ENCODE data around the gene FBXL15. TPM values are rescaled to one million over a fixed set of nuclear protein-coding genes. Genes with fewer than 3 reads are reported as not detected.

FBXL15 gene
- total RNA-seq, 1 donor from 2014 or later = 17.3 TPM

MicroRNA genes within 50 kb of the gene (microRNA counts, 767-probe panel; counts per million panel counts)
- not detected for microRNA hsa-miR-146b-3p
- not detected for microRNA hsa-miR-146b-5p

Small RNA genes within 50 kb of the gene (microRNA-seq; reads per million reads assigned to microRNA genes)
- gene MIR146B = 38.3 reads per million, percentile 44 among the genes with 10 or more reads in this experiment

Other genes starting within 250 kb of the FBXL15 start
- gene ELOVL3, start 194.5 kb upstream of the FBXL15 start, total RNA-seq = 5.0 and 5.6 TPM in 2 replicates
- 11.6 and 18.1 TPM in 2 replicates for gene PITX3, start 179.3 kb upstream of the FBXL15 start, total RNA-seq
- 62.8 and 63.6 TPM in 2 replicates for gene GBF1, start 175.3 kb upstream of the FBXL15 start, total RNA-seq
- gene NFKB2, start 25.1 kb upstream of the FBXL15 start, total RNA-seq = 43.6 and 45.0 TPM in 2 replicates
- 0.10 and 0.32 TPM in 2 replicates for gene PSD, start 2.1 kb upstream of the FBXL15 start, total RNA-seq
- 73.3 and 93.3 TPM in 2 replicates for gene CUEDC2, start 11.7 kb downstream of the FBXL15 start, total RNA-seq
- gene C10orf95, start 30.7 kb downstream of the FBXL15 start, total RNA-seq = not detected in 2 replicates
- gene ACTR1A, start 81.9 kb downstream of the FBXL15 start, total RNA-seq = 180 and 206 TPM in 2 replicates
- gene SUFU, start 83.1 kb downstream of the FBXL15 start, total RNA-seq = 3.1 and 4.0 TPM in 2 replicates
- gene TRIM8, start 223.6 kb downstream of the FBXL15 start, total RNA-seq = 230 and 274 TPM in 2 replicates